CD14-positive monocyte (primary cell): ENCODE data around the gene PLS1. TPM values are rescaled to one million over a fixed set of nuclear protein-coding genes. Genes with fewer than 3 reads are reported as not detected.

Experiments
- DNase-seq, 3 donors: peaks; one replicate each; pipeline ENCODE4 v3.0.0-alpha.2; 2011 to 2022
- H2AFZ ChIP-seq: 2 replicates; pipeline ENCODE4 v1.6.0; 2012; ENCODE audit warnings: mild to moderate bottlenecking, low read depth, low read length, inconsistent platforms; ENCODE audit not compliant: insufficient read depth, poor library complexity, severe bottlenecking
- H3K27ac ChIP-seq, 2 donors: 1 replicate in 1 of 2; 2 replicates in 1 of 2; pipeline ENCODE4 v1.5.1; 2012 to 2013; ENCODE audit warnings: low read length in 2 of 2, control low read depth in 1 of 2, inconsistent platforms in 1 of 2, low read depth in 1 of 2, mild to moderate bottlenecking in 1 of 2
- H3K27me3 ChIP-seq, 2 donors: one replicate each; pipeline versions ENCODE4 v1.6.0 to v1.6.1; 2011 to 2013; ENCODE audit warnings: low read length in 2 of 2; ENCODE audit not compliant: control insufficient read depth in 2 of 2, insufficient read depth in 2 of 2
- H3K36me3 ChIP-seq, 2 donors: replicated peaks in 1 of 2; 1 replicate in 1 of 2; 2 replicates in 1 of 2; pipeline versions ENCODE4 v1.5.1 to v1.6.1; 2012 to 2013; ENCODE audit warnings: low read length in 2 of 2, control low read depth in 1 of 2, inconsistent platforms in 1 of 2, mild to moderate bottlenecking in 1 of 2; ENCODE audit not compliant: insufficient read depth in 2 of 2, control insufficient read depth in 1 of 2
- H3K4me1 ChIP-seq, 2 donors: 1 replicate in 1 of 2; 2 replicates in 1 of 2; pipeline versions ENCODE4 v1.5.1 to v1.6.1; 2012 to 2013; ENCODE audit warnings: low read length in 2 of 2, control low read depth in 1 of 2, inconsistent platforms in 1 of 2, mild to moderate bottlenecking in 1 of 2, moderate library complexity in 1 of 2; ENCODE audit not compliant: insufficient read depth in 2 of 2, control insufficient read depth in 1 of 2
- H3K4me2 ChIP-seq: replicated peaks from 2 replicates; pipeline ENCODE3; 2012; ENCODE audit warnings: low read length, moderate library complexity, mild to moderate bottlenecking; ENCODE audit not compliant: poor library complexity, severe bottlenecking; ENCODE audit errors: extremely low read depth
- H3K4me3 ChIP-seq, 3 experiments: fragments of 200-600 bp in 1 of 3; sonication (generic) in 1 of 3; replicated peaks in 1 of 3; 1 replicate in 2 of 3; 2 replicates in 1 of 3; pipeline ENCODE4 v1.5.1; 2011 to 2013; ENCODE audit warnings: low read length in 3 of 3, mild to moderate bottlenecking in 3 of 3, control low read depth in 2 of 3, low read depth in 2 of 3, inconsistent platforms in 1 of 3, moderate library complexity in 1 of 3
- H3K79me2 ChIP-seq: 2 replicates; pipeline ENCODE4 v1.6.0; 2012; ENCODE audit warnings: mild to moderate bottlenecking, control low read depth, inconsistent platforms, low read length, moderate library complexity; ENCODE audit not compliant: insufficient read depth
- H3K9ac ChIP-seq: 2 replicates; pipeline ENCODE4 v1.6.0; 2017; ENCODE audit warnings: low read length, mild to moderate bottlenecking; ENCODE audit not compliant: insufficient read depth, poor library complexity, severe bottlenecking
- H3K9me3 ChIP-seq, 2 donors: replicated peaks in 1 of 2; 1 replicate in 1 of 2; 2 replicates in 1 of 2; pipeline versions ENCODE4 v1.5.1 to v1.6.1; 2012 to 2013; ENCODE audit warnings: low read length in 2 of 2, control low read depth in 1 of 2; ENCODE audit not compliant: control insufficient read depth in 1 of 2, insufficient read depth in 1 of 2
- H4K20me1 ChIP-seq: 2 replicates; pipeline ENCODE4 v1.6.0; 2012; ENCODE audit warnings: mild to moderate bottlenecking, low read length, control low read depth, moderate library complexity; ENCODE audit not compliant: insufficient read depth
- H3K27ac Mint-ChIP-seq, 7 donors: one replicate each; pipeline ENCODE4 v1.8.0; 2020; ENCODE audit warnings: mild to moderate bottlenecking in 7 of 7, mixed read lengths in 7 of 7, moderate library complexity in 6 of 7, inconsistent platforms in 2 of 7
- H3K27me3 Mint-ChIP-seq, 3 donors: one replicate each; pipeline ENCODE4 v1.8.0; 2021 to 2022; ENCODE audit warnings: low read depth in 3 of 3, mild to moderate bottlenecking in 3 of 3, mixed read lengths in 3 of 3, moderate library complexity in 3 of 3, inconsistent platforms in 1 of 3
- H3K36me3 Mint-ChIP-seq, 2 donors: one replicate each; pipeline ENCODE4 v1.8.0; 2020; ENCODE audit warnings: mixed read lengths in 2 of 2, inconsistent platforms in 1 of 2, mild to moderate bottlenecking in 1 of 2
- H3K4me1 Mint-ChIP-seq: one replicate; pipeline ENCODE4 v1.8.0; 2020; ENCODE audit warnings: mild to moderate bottlenecking, mixed read lengths
- H3K4me3 Mint-ChIP-seq, 2 donors: one replicate each; pipeline ENCODE4 v1.8.0; 2020; ENCODE audit warnings: mild to moderate bottlenecking in 2 of 2, mixed read lengths in 2 of 2, moderate library complexity in 1 of 2
- H3K9me3 Mint-ChIP-seq, 7 donors: one replicate each; pipeline ENCODE4 v1.8.0; 2020 to 2022; ENCODE audit warnings: mixed read lengths in 7 of 7, mild to moderate bottlenecking in 6 of 7, moderate library complexity in 6 of 7, inconsistent platforms in 2 of 7
- WGBS: methylation state at CpG from one replicate; pipeline ENCODE4 v1.1.5; 2013; ENCODE audit warnings: missing lambda C conversion rate; ENCODE audit not compliant: insufficient coverage; 5-methylcytosine and 5-hydroxymethylcytosine counted together
- intact Hi-C, 2 donors: fragments of 100-400 bp; cut with micrococcal nuclease; formaldehyde crosslinking; loops; one replicate each; pipeline versions ENCODE4 v1.15.0 to v1.15.1; 2023
- polyA plus RNA-seq, 3 donors: library from polyadenylated mRNA; depleted of rRNA in 1 of 3; unstranded in 2 of 3; stranded (reverse) in 1 of 3; fragments of 300-500 nt in 2 of 3; fragments of >200 nt in 1 of 3; fragmentation: Illumina TruSeq in 2 of 3; gene quantifications; 1 replicate in 2 of 3; 2 replicates in 1 of 3; pipeline ENCODE4 v1.2.3, GENCODE V29; 2012 to 2021
- TF ChIP-seq, protein P1 (sequence below): fragments of 200-600 bp; IDR thresholded peaks from one replicate; pipeline ENCODE4 v1.8.0; 2022; ENCODE audit warnings: antibody characterized with exemption, mild to moderate bottlenecking

Gene PLS1
- polyA plus RNA-seq, 3 donors, result 0.09 to 0.17 TPM; not detected in 1

DNA sequence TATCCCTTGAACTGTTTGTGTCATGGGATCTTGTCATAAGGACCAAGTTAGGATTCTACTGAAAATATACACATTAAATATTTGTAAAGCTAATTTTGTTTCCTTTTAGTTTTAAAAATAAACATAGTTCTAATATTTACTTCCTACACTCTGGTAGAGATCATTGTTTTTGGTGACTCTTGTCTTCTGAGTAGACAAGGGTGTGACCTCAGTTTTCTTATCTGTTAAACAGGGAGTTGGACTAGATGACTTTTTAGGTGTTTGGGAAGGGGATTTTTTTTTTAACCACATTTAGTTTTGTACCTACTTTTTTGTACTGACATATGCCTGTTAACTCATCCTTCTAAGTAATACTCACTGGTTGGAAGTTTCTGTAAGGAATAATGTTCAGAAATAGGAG, 30.8 kb downstream of the PLS1 start:
- Histone ChIP-seq H3K9me3 (no peaks in the 10 kb centered on the region), H3K79me2 (no peaks in the 10 kb centered on the region), H3K36me3 (no peaks in the 10 kb centered on the region), H3K9ac (no peak overlapping the region), H3K27me3 (no peaks in the 10 kb centered on the region), H4K20me1 (no peaks in the 10 kb centered on the region), H2AFZ (no peak overlapping the region), H3K4me1 (no peaks in the 10 kb centered on the region), H3K27ac (no peak overlapping the region), H3K4me3 (no peak overlapping the region), H3K4me2 (no peak overlapping the region)
- H3K36me3 Mint-ChIP-seq, result no peaks in the 10 kb centered on the region
- H3K9me3 Mint-ChIP-seq, result no peaks in the 10 kb centered on the region
- DNase-seq, result no peak
- TF ChIP-seq, protein P1, sequence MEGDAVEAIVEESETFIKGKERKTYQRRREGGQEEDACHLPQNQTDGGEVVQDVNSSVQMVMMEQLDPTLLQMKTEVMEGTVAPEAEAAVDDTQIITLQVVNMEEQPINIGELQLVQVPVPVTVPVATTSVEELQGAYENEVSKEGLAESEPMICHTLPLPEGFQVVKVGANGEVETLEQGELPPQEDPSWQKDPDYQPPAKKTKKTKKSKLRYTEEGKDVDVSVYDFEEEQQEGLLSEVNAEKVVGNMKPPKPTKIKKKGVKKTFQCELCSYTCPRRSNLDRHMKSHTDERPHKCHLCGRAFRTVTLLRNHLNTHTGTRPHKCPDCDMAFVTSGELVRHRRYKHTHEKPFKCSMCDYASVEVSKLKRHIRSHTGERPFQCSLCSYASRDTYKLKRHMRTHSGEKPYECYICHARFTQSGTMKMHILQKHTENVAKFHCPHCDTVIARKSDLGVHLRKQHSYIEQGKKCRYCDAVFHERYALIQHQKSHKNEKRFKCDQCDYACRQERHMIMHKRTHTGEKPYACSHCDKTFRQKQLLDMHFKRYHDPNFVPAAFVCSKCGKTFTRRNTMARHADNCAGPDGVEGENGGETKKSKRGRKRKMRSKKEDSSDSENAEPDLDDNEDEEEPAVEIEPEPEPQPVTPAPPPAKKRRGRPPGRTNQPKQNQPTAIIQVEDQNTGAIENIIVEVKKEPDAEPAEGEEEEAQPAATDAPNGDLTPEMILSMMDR, result no peak
- H3K4me3 Mint-ChIP-seq, result no peak overlapping the region
- no peak overlapping the region for H3K27ac Mint-ChIP-seq
- intact Hi-C loops, result no loop called here
- H3K27me3 Mint-ChIP-seq, result no peaks in the 10 kb centered on the region
- peaks cover 3% of the 10 kb centered on the region for H3K4me1 Mint-ChIP-seq

DNA sequence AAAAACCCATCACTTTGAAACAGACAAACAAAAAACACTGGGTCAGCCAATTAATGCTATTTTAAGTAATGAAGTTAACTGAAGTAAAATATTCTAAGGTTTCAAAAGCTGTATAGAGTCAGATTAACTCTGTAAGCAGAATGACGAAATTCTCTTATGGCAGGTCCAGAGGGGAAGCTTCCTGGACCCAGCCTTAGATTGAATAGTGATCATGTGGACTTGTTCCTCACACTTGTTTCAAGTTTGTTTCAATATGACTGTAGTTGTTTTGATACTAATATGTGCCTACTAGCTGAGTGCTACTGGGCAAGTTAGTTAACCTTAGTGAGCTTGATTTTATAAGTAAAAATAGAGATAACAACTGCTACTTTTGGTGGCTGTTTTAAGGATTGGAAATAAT, 32.6 kb downstream of the PLS1 start:
- Histone ChIP-seq H3K4me1 (no peaks in the 10 kb centered on the region), H2AFZ (no peak overlapping the region), H3K27me3 (no peaks in the 10 kb centered on the region), H3K9ac (no peak overlapping the region), H3K4me3 (no peak overlapping the region), H3K79me2 (no peaks in the 10 kb centered on the region), H3K9me3 (no peaks in the 10 kb centered on the region), H3K27ac (no peak overlapping the region), H4K20me1 (no peaks in the 10 kb centered on the region), H3K4me2 (no peak overlapping the region), H3K36me3 (no peaks in the 10 kb centered on the region)
- no peaks in the 10 kb centered on the region for H3K27me3 Mint-ChIP-seq
- 80% methylated on average over 1 of the region's 1 CpG for WGBS
- intact Hi-C loops, result no loop called here
- DNase-seq, result peak in 1 of 3 donors; percentile 7
- peaks cover 3% of the 10 kb centered on the region for H3K4me1 Mint-ChIP-seq
- no peak overlapping the region for H3K4me3 Mint-ChIP-seq
- TF ChIP-seq, protein P1, result no peak
- H3K9me3 Mint-ChIP-seq, result no peaks in the 10 kb centered on the region
- H3K36me3 Mint-ChIP-seq, result no peaks in the 10 kb centered on the region
- no peak overlapping the region for H3K27ac Mint-ChIP-seq
